Activated CD4-positive, alpha-beta T cell treated with anti-CD3 and anti-CD28 coated beads, Interleukin-2, amount 10 ng/mL, durations not matched to agents 24 days and 14 days (primary cell): ENCODE measurements around the gene PRKG1. TPM values are rescaled to one million over a fixed set of nuclear protein-coding genes. Genes with fewer than 3 reads are reported as not detected.

ENCODE experiments used
- DNase-seq: peaks from one replicate; pipeline ENCODE4 v3.0.0; 2022
- H3K27ac Mint-ChIP-seq: one replicate; pipeline ENCODE4 v1.8.0; 2022; ENCODE audit warnings: mild to moderate bottlenecking, mixed read lengths
- H3K27me3 Mint-ChIP-seq: one replicate; pipeline ENCODE4 v1.8.0; 2022; ENCODE audit warnings: mixed read lengths
- H3K36me3 Mint-ChIP-seq: one replicate; pipeline ENCODE4 v1.8.0; 2022; ENCODE audit warnings: low read depth, mild to moderate bottlenecking, mixed read lengths
- H3K4me1 Mint-ChIP-seq: one replicate; pipeline ENCODE4 v1.8.0; 2021; ENCODE audit warnings: mixed read lengths
- H3K4me3 Mint-ChIP-seq: one replicate; pipeline ENCODE4 v1.8.0; 2022; ENCODE audit warnings: mild to moderate bottlenecking, moderate library complexity, mixed read lengths
- H3K9me3 Mint-ChIP-seq: one replicate; pipeline ENCODE4 v1.8.0; 2021; ENCODE audit warnings: mixed read lengths
- intact Hi-C: fragments of 100-400 bp; cut with micrococcal nuclease; formaldehyde crosslinking; loops from one replicate; pipeline ENCODE4 v1.15.1; 2023
- total RNA-seq: library from RNA; stranded (reverse); gene quantifications from 2 replicates; pipeline ENCODE4 v1.2.3, GENCODE V29; 2022

Gene PRKG1
- total RNA-seq, 1 donor from 2014 or later: not detected

- H3K36me3 Mint-ChIP-seq: no peaks in the 10 kb centered on the region
- H3K27me3 Mint-ChIP-seq: no peaks in the 10 kb centered on the region
- no peak overlapping the region for H3K4me3 Mint-ChIP-seq
- no peaks in the 10 kb centered on the region for H3K4me1 Mint-ChIP-seq
- intact Hi-C loops: no loop called here
- H3K9me3 Mint-ChIP-seq: no peaks in the 10 kb centered on the region
- no peak overlapping the region for H3K27ac Mint-ChIP-seq
- no peak for DNase-seq
Measured at GRCh38 chr10:51468424-51468823, 394.1 kb downstream of the PRKG1 start.

- no peaks in the 10 kb centered on the region for H3K36me3 Mint-ChIP-seq
- H3K27me3 Mint-ChIP-seq: no peaks in the 10 kb centered on the region
- no peak overlapping the region for H3K27ac Mint-ChIP-seq
- H3K4me1 Mint-ChIP-seq: no peaks in the 10 kb centered on the region
- intact Hi-C loops: no loop called here
- H3K9me3 Mint-ChIP-seq: no peaks in the 10 kb centered on the region
- H3K4me3 Mint-ChIP-seq: no peak overlapping the region
- DNase-seq: no peak
Measured at GRCh38 chr10:51469686-51470085, 395.4 kb downstream of the PRKG1 start.

- no peaks in the 10 kb centered on the region for H3K4me1 Mint-ChIP-seq
- H3K36me3 Mint-ChIP-seq: no peaks in the 10 kb centered on the region
- no peak overlapping the region for H3K27ac Mint-ChIP-seq
Measured at GRCh38 chr10:51471271-51471670, 397.0 kb downstream of the PRKG1 start.

GRCh38 chr10:51472154-51472553 lies 397.9 kb downstream of the PRKG1 start:
- H3K4me1 Mint-ChIP-seq: no peaks in the 10 kb centered on the region
- no peak for DNase-seq
- intact Hi-C loops: no loop called here
- no peaks in the 10 kb centered on the region for H3K27me3 Mint-ChIP-seq
- no peaks in the 10 kb centered on the region for H3K9me3 Mint-ChIP-seq
- no peak overlapping the region for H3K27ac Mint-ChIP-seq
- no peaks in the 10 kb centered on the region for H3K36me3 Mint-ChIP-seq
- H3K4me3 Mint-ChIP-seq: no peak overlapping the region

More at GRCh38 chr10:51471271-51471670, 397.0 kb downstream of the PRKG1 start:
- no peak overlapping the region for H3K4me3 Mint-ChIP-seq
- no peaks in the 10 kb centered on the region for H3K9me3 Mint-ChIP-seq
- no peak for DNase-seq
- no peaks in the 10 kb centered on the region for H3K27me3 Mint-ChIP-seq
- intact Hi-C loops: no loop called here

- intact Hi-C loops: no loop called here
- no peaks in the 10 kb centered on the region for H3K4me1 Mint-ChIP-seq
- no peak for DNase-seq
- no peaks in the 10 kb centered on the region for H3K9me3 Mint-ChIP-seq
- H3K27ac Mint-ChIP-seq: no peak overlapping the region
- no peaks in the 10 kb centered on the region for H3K36me3 Mint-ChIP-seq
- no peak overlapping the region for H3K4me3 Mint-ChIP-seq
- H3K27me3 Mint-ChIP-seq: no peaks in the 10 kb centered on the region
Measured at GRCh38 chr10:51479711-51480110, 405.4 kb downstream of the PRKG1 start.

GRCh38 chr10:51485668-51486067 lies 411.4 kb downstream of the PRKG1 start:
- Mint-ChIP-seq H3K4me1 (no peaks in the 10 kb centered on the region), H3K27ac (no peak overlapping the region), H3K36me3 (no peaks in the 10 kb centered on the region), H3K9me3 (no peaks in the 10 kb centered on the region), H3K27me3 (no peaks in the 10 kb centered on the region), H3K4me3 (no peak overlapping the region)
- intact Hi-C loops: no loop called here
- DNase-seq: no peak

GRCh38 chr10:51487576-51487975 lies 413.3 kb downstream of the PRKG1 start:
- no peak for DNase-seq

GRCh38 chr10:51488766-51489408 lies 414.6 kb downstream of the PRKG1 start:
- DNase-seq: no peak
- no peaks in the 10 kb centered on the region for H3K4me1 Mint-ChIP-seq
- intact Hi-C loops: no loop called here
- no peaks in the 10 kb centered on the region for H3K36me3 Mint-ChIP-seq
- H3K4me3 Mint-ChIP-seq: no peak overlapping the region
- H3K27me3 Mint-ChIP-seq: no peaks in the 10 kb centered on the region
- no peak overlapping the region for H3K27ac Mint-ChIP-seq
- H3K9me3 Mint-ChIP-seq: no peaks in the 10 kb centered on the region

More at GRCh38 chr10:51487576-51487975, 413.3 kb downstream of the PRKG1 start:
- Mint-ChIP-seq H3K27ac (no peak overlapping the region), H3K9me3 (no peaks in the 10 kb centered on the region), H3K4me3 (no peak overlapping the region), H3K4me1 (no peaks in the 10 kb centered on the region), H3K36me3 (no peaks in the 10 kb centered on the region), H3K27me3 (no peaks in the 10 kb centered on the region)
- intact Hi-C loops: no loop called here

GRCh38 chr10:51498424-51498823 lies 424.1 kb downstream of the PRKG1 start:
- Mint-ChIP-seq H3K27me3 (peaks cover 1% of the 10 kb centered on the region), H3K4me1 (no peaks in the 10 kb centered on the region), H3K36me3 (no peaks in the 10 kb centered on the region), H3K27ac (no peak overlapping the region), H3K9me3 (no peaks in the 10 kb centered on the region), H3K4me3 (no peak overlapping the region)
- intact Hi-C loops: no loop called here
- no peak for DNase-seq

- no peak overlapping the region for H3K27ac Mint-ChIP-seq
- DNase-seq: no peak
- H3K9me3 Mint-ChIP-seq: no peaks in the 10 kb centered on the region
- no peaks in the 10 kb centered on the region for H3K36me3 Mint-ChIP-seq
- H3K4me1 Mint-ChIP-seq: no peaks in the 10 kb centered on the region
- H3K27me3 Mint-ChIP-seq: peaks cover 1% of the 10 kb centered on the region
- intact Hi-C loops: no loop called here
- H3K4me3 Mint-ChIP-seq: no peak overlapping the region
Measured at GRCh38 chr10:51501396-51501795, 427.1 kb downstream of the PRKG1 start.

- Mint-ChIP-seq H3K36me3 (no peaks in the 10 kb centered on the region), H3K4me1 (no peaks in the 10 kb centered on the region), H3K9me3 (no peaks in the 10 kb centered on the region), H3K27me3 (peaks cover 1% of the 10 kb centered on the region), H3K4me3 (no peak overlapping the region), H3K27ac (no peak overlapping the region)
- DNase-seq: no peak
- intact Hi-C loops: no loop called here
Measured at GRCh38 chr10:51502124-51502523, 427.8 kb downstream of the PRKG1 start.

GRCh38 chr10:51503378-51503777 lies 429.1 kb downstream of the PRKG1 start:
- H3K4me1 Mint-ChIP-seq: no peaks in the 10 kb centered on the region
- no peak overlapping the region for H3K4me3 Mint-ChIP-seq
- no peaks in the 10 kb centered on the region for H3K9me3 Mint-ChIP-seq

GRCh38 chr10:51507476-51507875 lies 433.2 kb downstream of the PRKG1 start:
- Mint-ChIP-seq H3K36me3 (no peaks in the 10 kb centered on the region), H3K4me3 (no peak overlapping the region), H3K4me1 (no peaks in the 10 kb centered on the region), H3K27ac (no peak overlapping the region), H3K27me3 (no peaks in the 10 kb centered on the region), H3K9me3 (no peaks in the 10 kb centered on the region)
- intact Hi-C loops: no loop called here
- DNase-seq: no peak

More at GRCh38 chr10:51503378-51503777, 429.1 kb downstream of the PRKG1 start:
- no peak for DNase-seq
- intact Hi-C loops: no loop called here
- no peak overlapping the region for H3K27ac Mint-ChIP-seq
- no peaks in the 10 kb centered on the region for H3K36me3 Mint-ChIP-seq
- peaks cover 1% of the 10 kb centered on the region for H3K27me3 Mint-ChIP-seq

- no peak overlapping the region for H3K27ac Mint-ChIP-seq
- H3K27me3 Mint-ChIP-seq: no peaks in the 10 kb centered on the region
- no peak for DNase-seq
- H3K9me3 Mint-ChIP-seq: no peaks in the 10 kb centered on the region
- H3K4me1 Mint-ChIP-seq: no peaks in the 10 kb centered on the region
- intact Hi-C loops: no loop called here
- H3K36me3 Mint-ChIP-seq: no peaks in the 10 kb centered on the region
- no peak overlapping the region for H3K4me3 Mint-ChIP-seq
Measured at GRCh38 chr10:51508156-51508555, 433.9 kb downstream of the PRKG1 start.

- DNase-seq: no peak
- Mint-ChIP-seq H3K27ac (no peak overlapping the region), H3K36me3 (no peaks in the 10 kb centered on the region), H3K27me3 (no peaks in the 10 kb centered on the region), H3K4me1 (no peaks in the 10 kb centered on the region), H3K4me3 (no peak overlapping the region), H3K9me3 (no peaks in the 10 kb centered on the region)
- intact Hi-C loops: no loop called here
Measured at GRCh38 chr10:51510231-51510630, 435.9 kb downstream of the PRKG1 start.
